GM20000 (cell line): ENCODE results near the gene GNG7.

Experiments used
- DNase-seq: peaks from one replicate; pipeline ENCODE4 v3.0.0; 2012; ENCODE audit warnings: low spot score
- CTCF ChIP-seq: IDR thresholded peaks from 2 replicates; pipeline ENCODE4 v1.5.1; 2012; ENCODE audit warnings: mild to moderate bottlenecking, control low read depth; ENCODE audit errors: extremely low read depth, missing control alignments

GNG7 gene

GRCh38 chr19:2591537-2592291, 110.8 kb downstream of the GNG7 start:
- DNase-seq = no peak
- TF ChIP-seq CTCF = no peak

- no peak for TF ChIP-seq CTCF
Measured at GRCh38 chr19:2590630-2591399, 111.7 kb downstream of the GNG7 start.

GRCh38 chr19:2589441-2589840, 113.1 kb downstream of the GNG7 start:
- TF ChIP-seq CTCF = no peak
- no peak for DNase-seq

More at GRCh38 chr19:2590630-2591399, 111.7 kb downstream of the GNG7 start:
- no peak for DNase-seq

GRCh38 chr19:2588081-2588777, 114.3 kb downstream of the GNG7 start:
- TF ChIP-seq CTCF = no peak
- no peak for DNase-seq

- TF ChIP-seq CTCF = no peak
Measured at GRCh38 chr19:2587001-2587719, 115.3 kb downstream of the GNG7 start.

GRCh38 chr19:2586196-2586595, 116.3 kb downstream of the GNG7 start:
- DNase-seq = no peak
- no peak for TF ChIP-seq CTCF

More at GRCh38 chr19:2587001-2587719, 115.3 kb downstream of the GNG7 start:
- DNase-seq = no peak

GRCh38 chr19:2584002-2584401, 118.5 kb downstream of the GNG7 start:
- TF ChIP-seq CTCF = no peak
- DNase-seq = no peak
